Measurements from ENCODE around the gene ZBTB43. TPM values are rescaled to one million over a fixed set of nuclear protein-coding genes. Genes with fewer than 3 reads are reported as not detected.
"Not testable (repeated sequence)": the region's sequence is repeated elsewhere in the genome, so short reads cannot be mapped to it uniquely, and the experiment has no call there.

Gene ZBTB43
- total and polyA plus RNA-seq, 7 donors: 1.8 to 12.2 (median 6.7) TPM

DNA sequence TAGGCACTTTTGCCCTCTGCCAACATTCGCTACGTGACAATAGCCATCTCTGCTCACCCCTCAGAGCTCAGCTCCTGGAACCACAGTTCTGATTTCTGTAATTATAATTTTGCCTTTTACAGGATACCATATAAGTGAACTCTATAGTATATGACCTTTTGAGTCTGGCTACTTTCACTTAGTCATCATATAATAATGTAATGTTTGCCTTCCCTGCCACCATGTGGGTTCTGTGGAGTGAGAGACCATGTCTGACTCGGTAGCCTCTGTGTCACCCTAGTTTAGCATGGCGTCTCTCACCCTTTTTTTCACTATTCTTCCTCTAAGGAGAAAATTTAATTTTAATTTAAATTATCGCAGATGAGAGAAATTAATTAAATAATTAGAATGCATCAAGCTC lies 28.9 kb upstream of the ZBTB43 start:
- no peak overlapping the region for H3K4me3 ChIP-seq
- intact Hi-C loops (cut with DNase I): no loop called here
- H3K27me3 ChIP-seq: peaks cover 0 to 58% (median 9%) of the 10 kb centered on the region in 3 donors
- H3K36me3 ChIP-seq: no peaks in the 10 kb centered on the region
- DNase-seq: no peak
- no peak for TF ChIP-seq POLR2AphosphoS5 (IDR thresholded peaks at IDR 0.05)
- TF ChIP-seq EP300 (IDR thresholded peaks at IDR 0.05): no peak
- no peak for TF ChIP-seq POLR2A (IDR thresholded peaks at IDR 0.05)
- WGBS, 2 donors: 77 to 87% methylated on average over 5 of the region's 5 CpGs
- H3K9me3 ChIP-seq: no peaks in the 10 kb centered on the region
- no peak overlapping the region for H3K27ac ChIP-seq
- H3K4me1 ChIP-seq: no peaks in the 10 kb centered on the region

DNA sequence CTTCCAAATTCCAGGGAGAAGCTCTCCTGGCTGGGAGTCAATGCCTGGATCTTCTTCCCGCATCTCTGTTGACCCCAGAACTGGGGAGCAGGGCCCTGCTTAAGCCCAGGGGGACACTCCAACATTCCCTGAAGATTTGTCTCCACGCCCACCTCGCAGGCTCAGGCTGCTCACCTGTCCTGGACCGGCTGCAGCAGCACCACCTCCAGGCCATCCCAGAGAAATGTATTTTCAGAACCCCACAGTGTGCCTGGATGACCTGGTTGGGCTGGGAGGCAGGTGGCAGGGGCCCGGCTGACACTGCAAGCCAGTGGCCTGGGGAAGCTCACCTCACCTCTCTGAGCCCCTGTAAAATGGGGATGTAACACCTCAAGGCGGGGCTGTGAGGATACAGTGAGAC lies 27.1 kb upstream of the ZBTB43 start:
- H3K27me3 ChIP-seq: peaks cover 0 to 61% (median 9%) of the 10 kb centered on the region in 3 donors

DNA sequence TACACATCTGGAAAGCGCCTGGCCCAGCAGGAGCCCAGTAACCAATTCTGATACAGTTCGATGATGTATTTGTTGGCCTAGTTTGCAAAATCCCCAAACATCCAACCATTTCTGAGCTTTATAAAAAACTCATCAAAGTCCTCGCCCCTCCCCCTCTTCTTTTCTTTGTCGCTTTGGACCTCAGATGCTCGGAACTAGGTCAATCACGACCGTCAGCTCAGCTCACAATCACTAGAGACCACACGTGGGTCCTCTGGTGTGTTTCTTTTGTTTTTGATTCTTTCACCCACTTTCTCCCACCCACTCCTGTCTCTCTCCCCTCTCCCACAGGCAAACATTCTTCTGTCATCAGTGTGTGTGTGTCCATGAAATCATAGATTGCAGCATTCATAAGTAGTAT lies 26.7 kb upstream of the ZBTB43 start:
- no peak for DNase-seq
- TF ChIP-seq EP300 (IDR thresholded peaks at IDR 0.05) (no peak), POLR2AphosphoS5 (IDR thresholded peaks at IDR 0.05) (no peak), POLR2A (IDR thresholded peaks at IDR 0.05) (no peak)
- TF ChIP-seq, protein P1, sequence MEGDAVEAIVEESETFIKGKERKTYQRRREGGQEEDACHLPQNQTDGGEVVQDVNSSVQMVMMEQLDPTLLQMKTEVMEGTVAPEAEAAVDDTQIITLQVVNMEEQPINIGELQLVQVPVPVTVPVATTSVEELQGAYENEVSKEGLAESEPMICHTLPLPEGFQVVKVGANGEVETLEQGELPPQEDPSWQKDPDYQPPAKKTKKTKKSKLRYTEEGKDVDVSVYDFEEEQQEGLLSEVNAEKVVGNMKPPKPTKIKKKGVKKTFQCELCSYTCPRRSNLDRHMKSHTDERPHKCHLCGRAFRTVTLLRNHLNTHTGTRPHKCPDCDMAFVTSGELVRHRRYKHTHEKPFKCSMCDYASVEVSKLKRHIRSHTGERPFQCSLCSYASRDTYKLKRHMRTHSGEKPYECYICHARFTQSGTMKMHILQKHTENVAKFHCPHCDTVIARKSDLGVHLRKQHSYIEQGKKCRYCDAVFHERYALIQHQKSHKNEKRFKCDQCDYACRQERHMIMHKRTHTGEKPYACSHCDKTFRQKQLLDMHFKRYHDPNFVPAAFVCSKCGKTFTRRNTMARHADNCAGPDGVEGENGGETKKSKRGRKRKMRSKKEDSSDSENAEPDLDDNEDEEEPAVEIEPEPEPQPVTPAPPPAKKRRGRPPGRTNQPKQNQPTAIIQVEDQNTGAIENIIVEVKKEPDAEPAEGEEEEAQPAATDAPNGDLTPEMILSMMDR (IDR thresholded peaks at IDR 0.05): no peak
- Histone ChIP-seq H3K4me3 (no peak overlapping the region), H3K36me3 (no peaks in the 10 kb centered on the region), H3K27ac (no peak overlapping the region), H3K27me3 (peaks cover 0 to 56% (median 9%) of the 10 kb centered on the region in 3 donors), H3K4me1 (peaks cover 0 to 6% (median 2%) of the 10 kb centered on the region in 4 donors), H3K9me3 (no peaks in the 10 kb centered on the region)
- intact Hi-C loops (cut with DNase I): no loop called here
- 56 to 77% methylated on average over 8 of the region's 8 CpGs for WGBS, 2 donors

More for the DNA sequence above, 27.1 kb upstream of the ZBTB43 start:
- H3K4me3 ChIP-seq: no peak overlapping the region
- intact Hi-C loops (cut with DNase I): no loop called here
- H3K27ac ChIP-seq: no peak overlapping the region
- WGBS, 2 donors: 16 to 26% methylated on average over 6 of the region's 6 CpGs
- TF ChIP-seq EP300 (IDR thresholded peaks at IDR 0.05) (no peak), POLR2AphosphoS5 (IDR thresholded peaks at IDR 0.05) (no peak), POLR2A (IDR thresholded peaks at IDR 0.05) (no peak)
- TF ChIP-seq, protein P1 (IDR thresholded peaks at IDR 0.05): no peak
- no peaks in the 10 kb centered on the region for H3K9me3 ChIP-seq
- peaks cover 0 to 6% (median 2%) of the 10 kb centered on the region in 4 donors for H3K4me1 ChIP-seq
- no peak for DNase-seq
- no peaks in the 10 kb centered on the region for H3K36me3 ChIP-seq

DNA sequence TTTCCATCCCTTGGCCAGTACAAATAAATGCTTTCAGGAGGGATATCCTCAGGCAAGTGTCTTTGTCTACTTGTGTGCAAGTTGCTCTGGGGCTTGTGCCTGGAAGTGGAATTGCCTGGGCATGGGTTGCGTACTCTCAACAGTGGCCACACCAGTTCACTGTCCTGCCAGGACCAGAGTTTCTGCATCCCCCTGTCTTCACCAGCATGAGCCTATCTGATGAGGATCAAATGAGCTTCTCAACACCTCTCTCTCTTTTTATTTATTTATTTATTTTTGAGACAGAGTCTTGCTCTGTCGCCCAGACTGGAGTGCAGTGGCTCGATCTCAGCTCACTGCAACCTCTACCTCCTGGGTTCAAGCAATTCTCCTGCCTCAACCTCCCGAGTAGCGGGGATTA lies 26.1 kb upstream of the ZBTB43 start:
- 88 to 91% methylated on average over 5 of the region's 5 CpGs for WGBS, 2 donors
- H3K9me3 ChIP-seq; H3K4me3 ChIP-seq; intact Hi-C loops (cut with DNase I); H3K4me1 ChIP-seq; DNase-seq; H3K36me3 ChIP-seq; H3K27ac ChIP-seq: not testable (repeated sequence)
- H3K27me3 ChIP-seq: peaks cover 0 to 51% (median 9%) of the 10 kb centered on the region in 3 donors

DNA sequence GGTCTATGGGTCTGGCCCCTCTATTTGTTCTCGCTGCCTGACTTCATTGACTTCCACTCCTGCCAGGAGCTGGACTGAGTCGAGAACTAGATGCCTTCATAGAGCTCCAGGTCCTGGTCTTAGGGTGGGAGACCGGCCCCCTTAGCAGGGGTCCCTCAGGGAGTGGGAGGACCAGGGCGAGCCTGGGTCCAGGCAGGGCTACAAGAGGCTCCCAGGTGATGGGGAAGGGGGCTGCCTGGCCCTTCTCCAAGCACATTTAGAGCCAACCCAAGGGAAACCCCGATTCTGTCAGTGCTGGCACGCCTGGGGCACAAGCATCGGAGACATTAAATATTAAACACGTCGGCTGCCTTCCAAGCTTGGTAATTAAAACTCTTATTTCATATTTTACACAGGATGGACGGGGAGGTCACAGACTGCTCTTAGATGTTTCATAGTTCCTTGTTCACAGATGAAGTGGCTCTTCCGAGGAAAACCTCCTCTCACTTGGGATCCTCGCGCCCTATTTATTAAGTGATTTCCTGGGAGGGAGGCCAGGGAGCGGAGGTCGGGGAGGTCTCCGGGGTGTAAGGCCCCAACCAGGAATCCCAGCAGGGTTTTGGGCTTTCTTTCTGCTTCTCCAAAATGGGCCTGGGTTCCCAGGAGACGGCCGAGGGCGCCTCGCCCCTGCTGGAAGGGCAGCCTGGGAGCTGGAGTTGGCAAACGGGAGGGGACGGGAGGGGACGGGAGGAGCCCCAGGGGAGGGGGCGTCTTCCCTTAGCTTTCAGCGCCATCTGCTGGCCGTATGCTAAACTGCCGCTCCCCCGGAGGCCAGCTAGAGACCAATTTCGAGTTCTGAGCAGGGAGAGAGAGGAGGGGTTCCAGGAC lies 23.4 kb upstream of the ZBTB43 start:
- TF ChIP-seq, protein P1 (IDR thresholded peaks at IDR 0.05): peak; percentile 78 to 96 (median 89)
- TF ChIP-seq POLR2AphosphoS5 (IDR thresholded peaks at IDR 0.05) (no peak), EP300 (IDR thresholded peaks at IDR 0.05) (no peak)
- Histone ChIP-seq H3K27ac (no peak overlapping the region), H3K27me3 (peaks cover 0 to 40% (median 9%) of the 10 kb centered on the region in 3 donors), H3K9me3 (no peaks in the 10 kb centered on the region), H3K4me3 (peak overlapping the region in 2 of 4 donors; percentile 14 to 22), H3K36me3 (no peaks in the 10 kb centered on the region), H3K4me1 (peaks cover 0 to 6% (median 2%) of the 10 kb centered on the region in 4 donors)
- intact Hi-C loops (cut with DNase I): loop anchor here (1.0 to 5.0 kb wide), 3 partner anchors 76 to 284 kb away; partner anchors contain the start of gene LMX1B
- 20 to 36% methylated on average over 29 of the region's 29 CpGs for WGBS, 2 donors
- DNase-seq: peak; percentile 90

Data from sigmoid colon (tissue), 7 donors.